Psoas muscle (tissue), 8 donors: ENCODE data around the gene RPS15. TPM values are rescaled to one million over a fixed set of nuclear protein-coding genes. Genes with fewer than 3 reads are reported as not detected.

Experiments
- ATAC-seq, 4 donors: fragments of 200-7000 bp; cut with Tn5 transposase; one replicate each; pipeline ENCODE4 v1.9.1; 2020; ENCODE audit warnings: moderate library complexity in 3 of 4, mild to moderate bottlenecking in 2 of 4
- DNase-seq, 2 donors: peaks; one replicate each; pipeline ENCODE4 v3.0.0-alpha.2; 2020
- H3K27ac ChIP-seq: fragments of 200-600 bp; one replicate; pipeline ENCODE4 v1.8.0; 2022
- H3K27me3 ChIP-seq, 3 donors: fragments of 200-600 bp in 1 of 3; one replicate each; pipeline versions ENCODE4 v1.6.1 to v1.8.0; 2013 to 2022; ENCODE audit warnings: low read length in 2 of 3, mild to moderate bottlenecking in 2 of 3, moderate library complexity in 1 of 3; ENCODE audit not compliant: insufficient read depth in 3 of 3
- H3K36me3 ChIP-seq, 2 donors: fragments of 200-600 bp in 1 of 2; one replicate each; pipeline versions ENCODE4 v1.6.1 to v1.8.0; 2013 to 2022; ENCODE audit warnings: low read depth in 1 of 2, mild to moderate bottlenecking in 1 of 2, moderate library complexity in 1 of 2; ENCODE audit not compliant: insufficient read depth in 1 of 2
- H3K4me1 ChIP-seq: fragments of 200-600 bp; one replicate; pipeline ENCODE4 v1.8.0; 2022
- H3K4me3 ChIP-seq: fragments of 200-600 bp; one replicate; pipeline ENCODE4 v1.8.0; 2022; ENCODE audit warnings: mild to moderate bottlenecking
- H3K9me3 ChIP-seq: fragments of 200-600 bp; one replicate; pipeline ENCODE4 v1.8.0; 2022
- WGBS, 3 donors: extraction: QIAGEN DNeasy Blood & Tissue Kit; methylation state at CpG; one replicate each; pipeline versions ENCODE4 v1.1.6 to v1.1.7; 2013; 5-methylcytosine and 5-hydroxymethylcytosine counted together
- intact Hi-C, 2 donors: fragments of 100-400 bp; cut with DNase I; formaldehyde crosslinking; loops; one replicate each; pipeline versions ENCODE4 v1.11.0 to v1.14.2; 2022
- polyA plus RNA-seq, 3 donors: library from polyadenylated mRNA; stranded (reverse); fragments of 200-250 nt; gene quantifications; one replicate each; pipeline ENCODE4 v1.2.3, GENCODE V29; 2013
- total RNA-seq, 4 donors: library from RNA; stranded (reverse); fragmentation: NEBNext Ultra II Directional in 2 of 4; extraction: Animal tissue kit (Norgen Biotek cat#: 25700) in 2 of 4; gene quantifications; one replicate each; pipeline versions ENCODE4 v1.2.1 to v1.2.4, GENCODE V29; 2021 to 2023
- TF ChIP-seq, protein P1 (sequence below): fragments of 200-600 bp; IDR thresholded peaks from one replicate; pipeline ENCODE4 v1.8.0; 2022; ENCODE audit warnings: antibody characterized with exemption
- donor health status: healthy with polysubstance abuse.
- donor health status: DM: no; HTN: no; CAD: no; lungs with moderate emphysema.
- donor health status: Bipolar disorder and iron deficiency.
- donor health status: healthy.
- donor health status: DM: yes; HTN: yes; CAD: no.
- donor health status: DM: no; HTN: no; CAD: no.
- donor health status: DM: no; HTN: no; CAD: no.
- donor health status: DM: yes; HTN: yes; CAD: no.

RPS15 gene
- total and polyA plus RNA-seq, 7 donors = 697 to 4,077 (median 992) TPM

DNA sequence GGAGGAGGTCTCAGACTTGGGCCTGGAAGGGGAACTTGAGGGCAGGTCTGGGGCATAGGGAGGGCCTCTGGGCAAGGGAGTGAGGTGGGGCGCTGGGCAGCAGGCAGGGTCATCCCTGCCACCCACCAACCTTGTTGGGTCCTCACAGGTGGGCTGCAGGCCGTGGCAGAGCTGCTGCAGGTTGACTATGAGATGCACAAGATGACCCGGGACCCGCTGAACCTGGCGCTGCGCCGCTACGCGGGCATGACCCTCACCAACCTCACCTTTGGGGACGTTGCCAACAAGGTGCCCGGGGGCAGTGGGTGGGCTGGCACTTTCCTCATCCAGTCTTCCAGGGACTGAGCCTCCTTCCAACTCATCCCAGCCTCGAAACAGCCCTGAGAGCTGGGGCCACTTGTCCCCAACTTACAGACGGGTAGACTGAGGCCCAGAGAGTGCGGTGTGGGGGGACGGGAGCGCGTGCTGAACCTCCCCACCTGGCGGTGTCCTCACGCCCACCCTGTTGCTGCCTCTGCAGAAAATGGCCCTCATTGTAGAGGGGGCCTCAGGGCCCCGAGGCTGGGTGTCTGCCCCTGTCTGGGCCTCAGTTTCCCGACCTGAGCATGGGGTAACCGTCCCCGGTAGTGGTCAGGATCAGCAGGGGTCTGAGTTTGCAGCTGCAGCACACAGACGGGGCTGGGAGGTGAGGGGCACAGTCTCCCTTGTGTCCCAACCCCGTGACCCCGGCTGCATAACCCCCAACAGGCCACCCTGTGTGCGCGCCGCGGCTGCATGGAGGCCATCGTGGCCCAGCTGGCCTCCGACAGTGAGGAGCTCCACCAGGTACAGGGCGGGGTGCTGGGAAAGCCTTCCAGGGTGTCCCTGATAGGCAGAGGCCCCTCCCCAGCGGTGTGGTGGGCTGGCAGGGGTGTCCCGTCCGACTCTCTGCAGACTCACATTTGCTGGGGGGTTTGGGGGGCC is 22.1 kb downstream of the RPS15 start:
- TF ChIP-seq, protein P1, sequence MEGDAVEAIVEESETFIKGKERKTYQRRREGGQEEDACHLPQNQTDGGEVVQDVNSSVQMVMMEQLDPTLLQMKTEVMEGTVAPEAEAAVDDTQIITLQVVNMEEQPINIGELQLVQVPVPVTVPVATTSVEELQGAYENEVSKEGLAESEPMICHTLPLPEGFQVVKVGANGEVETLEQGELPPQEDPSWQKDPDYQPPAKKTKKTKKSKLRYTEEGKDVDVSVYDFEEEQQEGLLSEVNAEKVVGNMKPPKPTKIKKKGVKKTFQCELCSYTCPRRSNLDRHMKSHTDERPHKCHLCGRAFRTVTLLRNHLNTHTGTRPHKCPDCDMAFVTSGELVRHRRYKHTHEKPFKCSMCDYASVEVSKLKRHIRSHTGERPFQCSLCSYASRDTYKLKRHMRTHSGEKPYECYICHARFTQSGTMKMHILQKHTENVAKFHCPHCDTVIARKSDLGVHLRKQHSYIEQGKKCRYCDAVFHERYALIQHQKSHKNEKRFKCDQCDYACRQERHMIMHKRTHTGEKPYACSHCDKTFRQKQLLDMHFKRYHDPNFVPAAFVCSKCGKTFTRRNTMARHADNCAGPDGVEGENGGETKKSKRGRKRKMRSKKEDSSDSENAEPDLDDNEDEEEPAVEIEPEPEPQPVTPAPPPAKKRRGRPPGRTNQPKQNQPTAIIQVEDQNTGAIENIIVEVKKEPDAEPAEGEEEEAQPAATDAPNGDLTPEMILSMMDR = no peak
- H3K36me3 ChIP-seq = no peaks in the 10 kb centered on the region
- no peaks in the 10 kb centered on the region for H3K9me3 ChIP-seq
- H3K4me3 ChIP-seq = no peak overlapping the region
- H3K27ac ChIP-seq = no peak overlapping the region
- DNase-seq (peak in 1 of 2 donors; percentile 39), ATAC-seq (no peak)
- intact Hi-C loops = no loop called here
- no peaks in the 10 kb centered on the region for H3K4me1 ChIP-seq
- WGBS, 3 donors = 89 to 95% (median 91%) methylated on average over 35 to 36 of the region's 36 CpGs
- H3K27me3 ChIP-seq = peaks cover 0 to 48% (median 21%) of the 10 kb centered on the region in 3 donors

DNA sequence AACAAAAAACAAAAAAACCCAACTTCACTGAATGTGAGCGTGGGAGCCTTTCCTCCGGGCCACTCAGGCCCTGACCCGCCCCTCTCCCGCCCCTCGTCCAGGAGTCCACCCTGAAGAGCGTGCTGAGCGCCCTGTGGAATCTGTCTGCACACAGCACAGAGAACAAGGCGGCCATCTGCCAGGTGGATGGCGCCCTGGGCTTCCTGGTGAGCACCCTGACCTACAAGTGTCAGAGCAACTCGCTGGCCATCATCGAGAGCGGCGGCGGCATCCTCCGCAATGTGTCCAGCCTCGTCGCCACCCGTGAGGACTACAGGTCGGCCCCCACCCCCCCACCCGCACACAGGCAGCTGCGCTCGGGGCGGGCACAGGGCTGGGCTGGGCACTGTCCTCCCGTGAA is 23.7 kb downstream of the RPS15 start:
- Histone ChIP-seq H3K9me3 (no peaks in the 10 kb centered on the region), H3K4me1 (no peaks in the 10 kb centered on the region), H3K36me3 (no peaks in the 10 kb centered on the region), H3K27me3 (peaks cover 0 to 49% (median 22%) of the 10 kb centered on the region in 3 donors), H3K27ac (no peak overlapping the region), H3K4me3 (no peak overlapping the region)
- TF ChIP-seq, protein P1 = no peak
- intact Hi-C loops = no loop called here
- 90 to 92% (median 91%) methylated on average over 22 to 24 of the region's 24 CpGs for WGBS, 3 donors
- no peak for ATAC-seq
- peak in 1 of 2 donors; percentile 44 for DNase-seq

DNA sequence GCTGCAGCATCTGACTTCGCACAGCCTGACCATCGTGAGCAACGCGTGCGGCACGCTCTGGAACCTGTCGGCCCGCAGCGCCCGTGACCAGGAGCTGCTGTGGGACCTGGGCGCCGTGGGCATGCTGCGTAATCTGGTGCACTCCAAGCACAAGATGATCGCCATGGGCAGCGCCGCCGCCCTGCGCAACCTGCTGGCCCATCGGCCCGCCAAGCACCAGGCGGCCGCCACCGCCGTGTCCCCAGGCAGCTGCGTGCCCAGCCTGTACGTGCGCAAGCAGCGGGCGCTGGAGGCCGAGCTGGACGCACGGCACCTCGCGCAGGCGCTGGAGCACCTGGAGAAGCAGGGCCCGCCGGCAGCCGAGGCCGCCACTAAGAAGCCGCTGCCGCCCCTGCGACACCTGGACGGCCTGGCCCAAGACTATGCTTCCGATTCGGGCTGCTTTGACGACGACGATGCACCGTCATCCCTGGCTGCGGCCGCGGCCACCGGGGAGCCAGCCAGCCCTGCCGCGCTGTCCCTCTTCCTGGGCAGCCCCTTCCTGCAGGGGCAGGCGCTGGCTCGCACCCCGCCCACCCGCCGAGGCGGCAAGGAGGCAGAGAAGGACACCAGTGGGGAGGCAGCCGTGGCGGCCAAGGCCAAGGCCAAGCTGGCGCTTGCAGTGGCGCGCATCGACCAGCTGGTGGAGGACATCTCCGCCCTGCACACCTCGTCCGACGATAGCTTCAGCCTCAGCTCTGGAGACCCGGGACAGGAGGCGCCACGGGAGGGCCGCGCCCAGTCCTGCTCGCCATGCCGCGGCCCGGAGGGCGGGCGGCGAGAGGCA is 27.2 kb downstream of the RPS15 start:
- TF ChIP-seq, protein P1 = peak; percentile 53
- no peaks in the 10 kb centered on the region for H3K36me3 ChIP-seq
- DNase-seq (peak; percentile 35 to 73), ATAC-seq (peak; percentile 45 to 68 (median 65))
- WGBS, 3 donors = 39 to 43% (median 40%) methylated on average over 61 to 83 of the region's 83 CpGs
- peaks cover 26% of the 10 kb centered on the region for H3K4me1 ChIP-seq
- H3K9me3 ChIP-seq = no peaks in the 10 kb centered on the region
- H3K27ac ChIP-seq = no peak overlapping the region
- peak overlapping the region; percentile 36 for H3K4me3 ChIP-seq
- intact Hi-C loops = loop anchor here in 1 of 2 donors (5.0 kb wide), 1 partner anchor 113 kb away; a partner anchor contains a TSS
- H3K27me3 ChIP-seq = peaks cover 0 to 62% (median 47%) of the 10 kb centered on the region in 3 donors

DNA sequence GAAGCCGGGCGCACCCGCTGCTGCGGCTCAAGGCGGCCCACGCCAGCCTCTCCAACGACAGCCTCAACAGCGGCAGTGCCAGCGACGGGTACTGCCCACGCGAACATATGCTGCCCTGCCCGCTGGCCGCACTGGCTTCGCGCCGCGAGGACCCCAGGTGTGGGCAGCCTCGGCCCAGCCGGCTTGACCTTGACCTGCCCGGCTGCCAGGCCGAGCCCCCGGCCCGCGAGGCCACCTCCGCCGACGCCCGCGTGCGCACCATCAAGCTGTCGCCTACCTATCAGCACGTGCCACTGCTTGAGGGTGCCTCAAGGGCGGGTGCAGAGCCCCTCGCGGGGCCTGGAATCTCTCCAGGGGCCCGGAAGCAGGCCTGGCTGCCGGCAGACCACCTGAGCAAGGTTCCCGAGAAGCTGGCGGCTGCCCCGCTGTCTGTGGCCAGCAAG is 27.8 kb downstream of the RPS15 start:
- DNase-seq = peak in 1 of 2 donors; percentile 48
- H3K4me3 ChIP-seq = peak overlapping the region; percentile 36
- intact Hi-C loops = loop anchor here in 1 of 2 donors (5.0 kb wide), 1 partner anchor 114 kb away; a partner anchor contains a TSS

More for the DNA sequence above, 27.8 kb downstream of the RPS15 start:
- no peaks in the 10 kb centered on the region for H3K36me3 ChIP-seq
- no peak for ATAC-seq
- WGBS, 3 donors = 36 to 40% (median 38%) methylated on average over 33 to 41 of the region's 41 CpGs
- no peaks in the 10 kb centered on the region for H3K9me3 ChIP-seq
- peaks cover 32% of the 10 kb centered on the region for H3K4me1 ChIP-seq
- TF ChIP-seq, protein P1 = no peak
- H3K27me3 ChIP-seq = peaks cover 0 to 68% (median 53%) of the 10 kb centered on the region in 3 donors
- H3K27ac ChIP-seq = no peak overlapping the region
